Neural crest cell (in vitro differentiated cells): ENCODE results near the gene C1QL2. TPM values are rescaled to one million over a fixed set of nuclear protein-coding genes. Genes with fewer than 3 reads are reported as not detected.

ENCODE experiments used
- DNase-seq: peaks from one replicate; pipeline ENCODE4 v3.0.0; 2021; ENCODE audit warnings: low read depth, mixed read lengths, low spot score
- H3K27ac Mint-ChIP-seq: one replicate; pipeline ENCODE4 v1.8.0; 2021; ENCODE audit warnings: mild to moderate bottlenecking, mixed read lengths; ENCODE audit not compliant: unreplicated experiment
- H3K27me3 Mint-ChIP-seq: 2 replicates; pipeline ENCODE4 v1.8.0; 2021; ENCODE audit warnings: low read depth, mild to moderate bottlenecking, mixed read lengths
- H3K36me3 Mint-ChIP-seq: 2 replicates; pipeline ENCODE4 v1.8.0; 2021; ENCODE audit warnings: low read depth, mild to moderate bottlenecking, mixed read lengths
- H3K4me1 Mint-ChIP-seq: 2 replicates; pipeline ENCODE4 v1.8.0; 2021; ENCODE audit warnings: mixed read lengths
- H3K4me3 Mint-ChIP-seq: one replicate; pipeline ENCODE4 v1.8.0; 2021; ENCODE audit warnings: mild to moderate bottlenecking, mixed read lengths
- H3K9me3 Mint-ChIP-seq: 2 replicates; pipeline ENCODE4 v1.8.0; 2021; ENCODE audit warnings: mixed read lengths
- long read RNA-seq: library from polyadenylated mRNA; unstranded; transcript quantifications from one replicate; pipeline ENCODE4 v2.0.0, GENCODE V29; 2020
- total RNA-seq: library from RNA; stranded (reverse); gene quantifications from 2 replicates; pipeline ENCODE4 v1.2.1, GENCODE V29; 2021
- TF ChIP-seq, protein P1 (sequence below): fragments of 200-600 bp; sonication (generic); conservative IDR thresholded peaks from 2 replicates; pipeline ENCODE4 v1.5.0; 2021; ENCODE audit warnings: antibody characterized with exemption, mild to moderate bottlenecking

Gene C1QL2
- 0.14 TPM in 1 of 2 replicates, not detected in the other for total RNA-seq
- long read RNA-seq, result 0 reads

GRCh38 chr2:119158563-119159347, at the start of gene C1QL2:
C1QL2 (minus strand) TSS chr2:119158751; CDS start chr2:119158269, 482 bp downstream.
- peak; percentile 18 for DNase-seq
- TF ChIP-seq, protein P1, sequence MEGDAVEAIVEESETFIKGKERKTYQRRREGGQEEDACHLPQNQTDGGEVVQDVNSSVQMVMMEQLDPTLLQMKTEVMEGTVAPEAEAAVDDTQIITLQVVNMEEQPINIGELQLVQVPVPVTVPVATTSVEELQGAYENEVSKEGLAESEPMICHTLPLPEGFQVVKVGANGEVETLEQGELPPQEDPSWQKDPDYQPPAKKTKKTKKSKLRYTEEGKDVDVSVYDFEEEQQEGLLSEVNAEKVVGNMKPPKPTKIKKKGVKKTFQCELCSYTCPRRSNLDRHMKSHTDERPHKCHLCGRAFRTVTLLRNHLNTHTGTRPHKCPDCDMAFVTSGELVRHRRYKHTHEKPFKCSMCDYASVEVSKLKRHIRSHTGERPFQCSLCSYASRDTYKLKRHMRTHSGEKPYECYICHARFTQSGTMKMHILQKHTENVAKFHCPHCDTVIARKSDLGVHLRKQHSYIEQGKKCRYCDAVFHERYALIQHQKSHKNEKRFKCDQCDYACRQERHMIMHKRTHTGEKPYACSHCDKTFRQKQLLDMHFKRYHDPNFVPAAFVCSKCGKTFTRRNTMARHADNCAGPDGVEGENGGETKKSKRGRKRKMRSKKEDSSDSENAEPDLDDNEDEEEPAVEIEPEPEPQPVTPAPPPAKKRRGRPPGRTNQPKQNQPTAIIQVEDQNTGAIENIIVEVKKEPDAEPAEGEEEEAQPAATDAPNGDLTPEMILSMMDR, result peak; percentile 40
- peaks cover 89% of the 10 kb centered on the region for H3K27me3 Mint-ChIP-seq
- H3K9me3 Mint-ChIP-seq, result no peaks in the 10 kb centered on the region
- H3K4me1 Mint-ChIP-seq, result no peaks in the 10 kb centered on the region
- H3K27ac Mint-ChIP-seq, result no peak within 1 kb of the TSS
- no peak within 1 kb of the TSS for H3K4me3 Mint-ChIP-seq
- no peaks in the 10 kb centered on the region for H3K36me3 Mint-ChIP-seq

DNA sequence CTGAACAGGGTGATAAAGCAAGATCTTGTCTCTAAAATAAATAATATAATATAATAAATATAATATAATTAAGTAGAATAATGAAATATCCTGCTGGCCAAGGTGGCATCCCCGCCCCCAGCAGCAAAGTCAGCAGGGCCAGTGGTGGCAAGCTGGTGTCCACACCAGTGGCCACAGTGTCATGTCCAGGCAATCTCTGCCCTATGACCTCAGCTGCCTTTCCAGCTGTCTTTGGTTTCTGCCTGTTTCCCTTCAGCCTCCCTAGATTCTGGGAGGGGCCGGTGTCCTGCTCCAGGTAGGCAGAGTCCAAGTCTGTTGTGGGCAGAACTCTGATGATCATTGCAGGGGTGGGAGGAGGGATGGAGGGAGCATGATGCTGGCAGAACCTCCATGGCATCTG, 48.9 kb upstream of the C1QL2 start:
- TF ChIP-seq, protein P1, result no peak
- Mint-ChIP-seq H3K4me1 (no peaks in the 10 kb centered on the region), H3K4me3 (no peak overlapping the region), H3K36me3 (no peaks in the 10 kb centered on the region), H3K27ac (no peak overlapping the region), H3K27me3 (peaks cover 22% of the 10 kb centered on the region), H3K9me3 (no peaks in the 10 kb centered on the region)
- DNase-seq, result no peak

GRCh38 chr2:119206201-119206600, 47.6 kb upstream of the C1QL2 start:
- H3K9me3 Mint-ChIP-seq, result no peaks in the 10 kb centered on the region
- TF ChIP-seq, protein P1, result no peak
- H3K27ac Mint-ChIP-seq, result no peak overlapping the region
- peaks cover 13% of the 10 kb centered on the region for H3K27me3 Mint-ChIP-seq
- no peaks in the 10 kb centered on the region for H3K36me3 Mint-ChIP-seq
- DNase-seq, result no peak
- no peaks in the 10 kb centered on the region for H3K4me1 Mint-ChIP-seq
- H3K4me3 Mint-ChIP-seq, result no peak overlapping the region

GRCh38 chr2:119205001-119205706, 46.6 kb upstream of the C1QL2 start:
- no peak for DNase-seq
- Mint-ChIP-seq H3K4me3 (no peak overlapping the region), H3K27me3 (peaks cover 12% of the 10 kb centered on the region), H3K9me3 (no peaks in the 10 kb centered on the region), H3K36me3 (no peaks in the 10 kb centered on the region), H3K4me1 (no peaks in the 10 kb centered on the region), H3K27ac (no peak overlapping the region)
- TF ChIP-seq, protein P1, result no peak

GRCh38 chr2:119204525-119204924, 46.0 kb upstream of the C1QL2 start:
- Mint-ChIP-seq H3K9me3 (no peaks in the 10 kb centered on the region), H3K4me3 (no peak overlapping the region), H3K36me3 (no peaks in the 10 kb centered on the region), H3K27me3 (peaks cover 11% of the 10 kb centered on the region), H3K27ac (no peak overlapping the region), H3K4me1 (no peaks in the 10 kb centered on the region)
- DNase-seq, result no peak
- TF ChIP-seq, protein P1, result no peak
